Glutamatergic neuron (in vitro differentiated cells): ENCODE measurements around the gene RASAL2. TPM values are rescaled to one million over a fixed set of nuclear protein-coding genes. Genes with fewer than 3 reads are reported as not detected.

ENCODE experiments used
- DNase-seq: peaks from one replicate; pipeline ENCODE4 v3.0.0; 2022
- H3K27ac Mint-ChIP-seq: one replicate; pipeline ENCODE4 v1.8.0; 2020; ENCODE audit warnings: mild to moderate bottlenecking, mixed read lengths, inconsistent platforms; ENCODE audit not compliant: unreplicated experiment
- H3K27me3 Mint-ChIP-seq: one replicate; pipeline ENCODE4 v1.8.0; 2020; ENCODE audit warnings: mild to moderate bottlenecking, moderate library complexity, mixed read lengths, inconsistent platforms; ENCODE audit not compliant: unreplicated experiment
- H3K36me3 Mint-ChIP-seq: one replicate; pipeline ENCODE4 v1.8.0; 2020; ENCODE audit warnings: mild to moderate bottlenecking, mixed read lengths, inconsistent platforms; ENCODE audit not compliant: unreplicated experiment
- H3K4me1 Mint-ChIP-seq: one replicate; pipeline ENCODE4 v1.8.0; 2020; ENCODE audit warnings: mild to moderate bottlenecking, low read depth, mixed read lengths, inconsistent platforms; ENCODE audit not compliant: unreplicated experiment
- H3K4me3 Mint-ChIP-seq: one replicate; pipeline ENCODE4 v1.8.0; 2020; ENCODE audit warnings: mild to moderate bottlenecking, mixed read lengths, inconsistent platforms; ENCODE audit not compliant: unreplicated experiment
- H3K9me3 Mint-ChIP-seq: one replicate; pipeline ENCODE4 v1.8.0; 2020; ENCODE audit warnings: mild to moderate bottlenecking, moderate library complexity, mixed read lengths, inconsistent platforms; ENCODE audit not compliant: unreplicated experiment
- total RNA-seq: library from RNA; stranded (reverse); fragmentation: NEBNext Ultra II Directional; extraction: Animal tissue kit (Norgen Biotek cat#: 25700); gene quantifications from one replicate; pipeline ENCODE4 v1.2.1, GENCODE V29; 2021; ENCODE audit not compliant: unreplicated experiment
- TF ChIP-seq, protein P1 (sequence below): fragments of 200-600 bp; sonication (generic); IDR thresholded peaks from one replicate; pipeline ENCODE4 v1.5.0; 2021; ENCODE audit not compliant: partially characterized antibody, unreplicated experiment

Gene RASAL2
- total RNA-seq, 1 donor from 2014 or later: 12.4 TPM

- no peak overlapping the region for H3K4me3 Mint-ChIP-seq
- no peak overlapping the region for H3K27ac Mint-ChIP-seq
- H3K36me3 Mint-ChIP-seq: no peaks in the 10 kb centered on the region
- no peak for DNase-seq
- H3K27me3 Mint-ChIP-seq: no peaks in the 10 kb centered on the region
- no peaks in the 10 kb centered on the region for H3K4me1 Mint-ChIP-seq
- TF ChIP-seq, protein P1, sequence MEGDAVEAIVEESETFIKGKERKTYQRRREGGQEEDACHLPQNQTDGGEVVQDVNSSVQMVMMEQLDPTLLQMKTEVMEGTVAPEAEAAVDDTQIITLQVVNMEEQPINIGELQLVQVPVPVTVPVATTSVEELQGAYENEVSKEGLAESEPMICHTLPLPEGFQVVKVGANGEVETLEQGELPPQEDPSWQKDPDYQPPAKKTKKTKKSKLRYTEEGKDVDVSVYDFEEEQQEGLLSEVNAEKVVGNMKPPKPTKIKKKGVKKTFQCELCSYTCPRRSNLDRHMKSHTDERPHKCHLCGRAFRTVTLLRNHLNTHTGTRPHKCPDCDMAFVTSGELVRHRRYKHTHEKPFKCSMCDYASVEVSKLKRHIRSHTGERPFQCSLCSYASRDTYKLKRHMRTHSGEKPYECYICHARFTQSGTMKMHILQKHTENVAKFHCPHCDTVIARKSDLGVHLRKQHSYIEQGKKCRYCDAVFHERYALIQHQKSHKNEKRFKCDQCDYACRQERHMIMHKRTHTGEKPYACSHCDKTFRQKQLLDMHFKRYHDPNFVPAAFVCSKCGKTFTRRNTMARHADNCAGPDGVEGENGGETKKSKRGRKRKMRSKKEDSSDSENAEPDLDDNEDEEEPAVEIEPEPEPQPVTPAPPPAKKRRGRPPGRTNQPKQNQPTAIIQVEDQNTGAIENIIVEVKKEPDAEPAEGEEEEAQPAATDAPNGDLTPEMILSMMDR: no peak
- no peaks in the 10 kb centered on the region for H3K9me3 Mint-ChIP-seq
Measured at GRCh38 chr1:178254433-178254832, 160.5 kb downstream of the RASAL2 start.

GRCh38 chr1:178258536-178258935 is 164.6 kb downstream of the RASAL2 start:
- Mint-ChIP-seq H3K4me3 (no peak overlapping the region), H3K27ac (no peak overlapping the region), H3K4me1 (no peaks in the 10 kb centered on the region), H3K36me3 (no peaks in the 10 kb centered on the region), H3K9me3 (no peaks in the 10 kb centered on the region), H3K27me3 (no peaks in the 10 kb centered on the region)
- TF ChIP-seq, protein P1: no peak
- DNase-seq: no peak

DNA sequence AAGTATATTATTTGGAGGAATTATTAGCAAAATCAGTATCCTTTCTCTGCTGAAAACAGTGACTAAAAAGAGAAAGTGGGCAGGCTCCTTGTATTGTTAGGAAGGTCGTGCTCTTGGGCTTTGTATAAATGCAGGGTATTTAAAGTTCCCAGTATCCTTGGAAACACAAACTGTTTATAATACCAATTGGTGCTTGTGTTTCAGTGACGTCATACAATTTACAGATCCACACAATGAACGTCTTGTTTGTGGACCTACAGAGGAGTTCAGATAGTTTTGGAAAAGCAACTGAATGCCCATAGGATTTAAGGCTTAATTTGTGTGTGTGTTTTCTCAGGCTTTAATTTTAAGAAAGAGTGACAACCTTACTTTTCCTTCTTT is 168.2 kb downstream of the RASAL2 start:
- DNase-seq: no peak
- Mint-ChIP-seq H3K9me3 (no peaks in the 10 kb centered on the region), H3K4me1 (no peaks in the 10 kb centered on the region), H3K4me3 (no peak overlapping the region), H3K27me3 (no peaks in the 10 kb centered on the region), H3K27ac (no peak overlapping the region), H3K36me3 (no peaks in the 10 kb centered on the region)
- TF ChIP-seq, protein P1: no peak

- Mint-ChIP-seq H3K4me3 (no peak overlapping the region), H3K36me3 (no peaks in the 10 kb centered on the region), H3K9me3 (no peaks in the 10 kb centered on the region), H3K4me1 (no peaks in the 10 kb centered on the region), H3K27ac (no peak overlapping the region), H3K27me3 (no peaks in the 10 kb centered on the region)
- DNase-seq: no peak
- TF ChIP-seq, protein P1: no peak
Measured at GRCh38 chr1:178263341-178263740, 169.4 kb downstream of the RASAL2 start.

DNA sequence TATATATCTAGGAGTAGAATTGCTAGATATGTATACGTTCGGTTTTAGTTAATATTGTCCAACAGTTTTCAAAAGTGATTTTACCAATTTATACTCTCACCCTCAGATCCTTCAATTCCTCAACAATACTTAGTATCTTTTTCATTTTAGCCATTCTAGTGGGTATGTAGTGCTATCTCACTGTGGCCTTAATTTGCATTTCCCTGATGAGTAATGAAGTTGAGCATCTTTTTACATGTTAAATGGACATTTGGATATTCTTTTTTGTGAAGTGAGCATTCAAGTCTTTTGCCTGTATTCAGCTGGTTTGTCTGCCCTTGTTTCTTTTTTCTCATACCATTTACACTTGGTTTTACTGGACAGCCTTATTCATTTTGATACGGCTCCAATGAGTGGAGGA is 172.2 kb downstream of the RASAL2 start:
- H3K4me3 Mint-ChIP-seq: peak overlapping the region; percentile 64

More for the DNA sequence above, 172.2 kb downstream of the RASAL2 start:
- TF ChIP-seq, protein P1: no peak
- Mint-ChIP-seq H3K27ac (no peak overlapping the region), H3K36me3 (no peaks in the 10 kb centered on the region), H3K4me1 (no peaks in the 10 kb centered on the region), H3K9me3 (no peaks in the 10 kb centered on the region), H3K27me3 (no peaks in the 10 kb centered on the region)
- no peak for DNase-seq
